HG03521 (cell line): ENCODE results near the gene HSF2BP.
"Not testable (repeated sequence)": the region's sequence is repeated elsewhere in the genome, so short reads cannot be mapped to it uniquely, and the experiment has no call there.

Experiments used
- ATAC-seq: cut with Tn5 transposase; IDR thresholded peaks from one replicate; pipeline ENCODE4 v1.9.1; 2021; ENCODE audit warnings: mild to moderate bottlenecking, moderate library complexity; ENCODE audit not compliant: unreplicated experiment

The HSF2BP gene

DNA sequence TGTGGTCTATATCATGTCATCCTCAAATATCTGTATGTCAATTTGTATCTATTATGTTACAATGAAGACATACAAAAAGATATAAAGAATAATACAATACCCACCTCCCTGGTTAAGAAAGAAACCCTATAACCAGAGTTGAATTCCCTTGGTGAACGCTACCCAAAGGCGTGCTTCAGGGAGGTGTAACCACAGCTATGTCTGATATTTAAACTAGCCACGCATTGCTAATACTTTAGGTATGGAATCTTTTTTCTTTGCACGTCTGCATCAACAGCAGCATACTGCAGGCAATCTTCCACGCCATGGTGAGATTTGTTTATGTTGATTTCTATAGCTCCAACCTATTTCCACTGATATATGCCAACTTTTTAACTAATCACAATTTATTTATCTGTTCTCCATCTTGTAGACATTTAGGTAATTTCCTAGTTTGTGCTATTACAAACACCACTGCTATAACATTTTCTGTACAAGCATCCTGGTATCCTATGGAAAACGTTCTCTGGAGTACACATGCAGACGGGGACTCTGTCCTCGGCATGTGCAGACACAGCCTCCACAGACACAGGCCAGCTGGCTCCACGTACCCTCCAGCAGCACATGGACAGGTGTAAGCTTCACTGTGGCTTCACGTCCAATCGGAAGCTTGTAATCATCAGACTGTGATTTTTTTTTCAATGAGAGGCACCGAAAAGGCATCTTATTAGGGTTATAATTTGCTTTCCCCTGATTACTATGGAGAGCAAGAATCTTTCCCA, 58.5 kb downstream of the HSF2BP start:
- no peak for ATAC-seq

DNA sequence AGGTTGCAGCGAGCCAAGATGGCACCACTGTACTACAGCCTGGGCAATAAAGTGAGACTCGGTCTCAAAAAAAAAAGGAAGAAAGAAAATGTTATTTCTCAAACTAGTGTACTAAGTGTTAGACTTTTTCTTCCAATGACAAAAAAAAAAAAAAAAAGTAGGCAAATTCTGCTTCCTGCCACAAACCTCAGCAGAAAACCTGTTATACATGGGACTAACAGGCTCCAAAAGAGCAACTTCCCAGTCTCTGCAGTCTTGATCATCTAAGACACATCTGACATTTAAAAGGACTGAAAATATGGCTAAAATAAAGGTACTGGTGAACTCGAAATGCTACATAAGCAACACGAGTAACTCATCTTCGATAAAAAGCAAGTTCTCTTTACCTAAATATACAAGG, 59.6 kb downstream of the HSF2BP start:
- no peak for ATAC-seq

GRCh38 chr21:43598416-43599120, 60.7 kb downstream of the HSF2BP start:
- no peak for ATAC-seq

GRCh38 chr21:43597540-43598250, 61.6 kb downstream of the HSF2BP start:
- ATAC-seq: no peak

GRCh38 chr21:43597052-43597451, 62.2 kb downstream of the HSF2BP start:
- ATAC-seq: no peak

GRCh38 chr21:43596616-43597015, 62.7 kb downstream of the HSF2BP start:
- ATAC-seq: no peak

DNA sequence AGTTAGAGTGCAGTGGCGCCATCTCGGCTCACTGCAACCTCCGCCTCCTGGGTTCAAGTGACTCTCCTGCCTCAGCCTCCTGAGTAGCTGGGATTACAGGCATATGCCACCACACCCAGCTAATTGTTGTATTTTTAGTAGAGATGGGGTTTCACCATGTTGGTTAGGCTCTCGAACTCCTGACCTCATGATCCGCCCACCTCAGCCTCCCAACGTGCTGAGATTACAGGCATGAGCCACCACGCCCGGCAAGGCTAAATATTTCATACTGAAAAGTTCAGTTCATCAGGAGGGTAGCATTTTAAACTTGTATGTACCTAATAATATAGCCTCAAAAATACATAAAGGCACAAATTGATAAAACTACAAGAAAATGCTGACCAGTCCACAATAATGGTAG, 63.5 kb downstream of the HSF2BP start:
- not testable (repeated sequence) for ATAC-seq

DNA sequence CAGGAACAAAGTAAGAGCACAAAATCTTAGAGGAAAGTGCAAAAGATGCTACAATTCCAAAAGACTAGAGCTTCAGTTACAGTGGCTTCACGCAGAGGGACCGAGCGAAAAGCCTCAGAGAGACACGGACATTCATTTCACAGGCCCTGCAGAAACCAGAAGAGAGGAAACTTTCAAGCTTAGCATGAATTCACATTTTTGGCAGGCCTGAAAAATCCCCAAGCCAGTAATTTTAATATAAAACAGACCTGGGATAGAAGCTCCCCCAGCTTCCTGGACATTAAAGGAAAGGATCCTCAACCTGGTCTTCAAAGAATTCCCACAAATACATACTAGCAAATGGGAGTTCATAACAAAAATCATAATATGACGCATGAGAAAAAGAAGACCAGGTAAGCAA, 66.2 kb downstream of the HSF2BP start:
- ATAC-seq: no peak

GRCh38 chr21:43591571-43591970, 67.7 kb downstream of the HSF2BP start:
- ATAC-seq: no peak

DNA sequence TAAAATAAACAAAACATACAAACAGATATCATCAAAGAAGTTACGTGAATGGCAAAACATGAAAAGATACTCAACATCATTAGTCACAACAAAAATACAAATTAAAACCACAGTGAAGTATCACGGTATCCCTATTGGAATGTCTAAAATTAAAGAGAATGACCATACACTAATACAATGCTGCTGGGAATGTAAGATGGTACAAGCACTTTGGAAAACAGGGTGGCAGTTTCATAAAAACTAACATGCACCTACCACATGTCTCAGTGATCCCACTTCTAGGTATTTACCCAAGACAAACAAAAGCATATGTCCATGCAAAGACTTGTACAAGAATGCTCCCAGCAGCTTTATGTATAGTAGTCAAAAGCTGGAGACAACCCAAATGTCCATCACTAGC, 69.1 kb downstream of the HSF2BP start:
- no peak for ATAC-seq

- no peak for ATAC-seq
These were observed 70.3 kb downstream of the HSF2BP start for GRCh38 chr21:43588957-43589356.

GRCh38 chr21:43585924-43586413, 73.3 kb downstream of the HSF2BP start:
- no peak for ATAC-seq

DNA sequence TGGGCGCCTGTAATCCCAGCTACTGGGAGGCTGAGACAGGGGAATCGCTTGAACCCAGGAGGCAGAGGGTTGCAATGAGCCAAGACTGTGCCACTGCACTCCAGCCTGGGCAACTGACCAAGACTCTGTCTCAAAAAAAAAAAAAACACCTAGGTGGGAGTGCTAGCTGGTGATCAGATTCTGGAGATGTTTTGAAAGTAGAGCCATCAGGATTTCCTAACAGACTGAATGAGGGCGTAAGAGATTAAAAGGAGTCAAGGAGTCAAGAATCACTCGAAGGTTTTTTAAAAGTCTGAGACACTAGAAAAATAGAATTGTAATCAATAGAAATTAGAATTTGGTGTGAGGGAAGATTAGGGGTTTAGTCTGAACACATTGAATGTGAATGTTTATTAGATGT, 73.8 kb downstream of the HSF2BP start:
- ATAC-seq: no peak

DNA sequence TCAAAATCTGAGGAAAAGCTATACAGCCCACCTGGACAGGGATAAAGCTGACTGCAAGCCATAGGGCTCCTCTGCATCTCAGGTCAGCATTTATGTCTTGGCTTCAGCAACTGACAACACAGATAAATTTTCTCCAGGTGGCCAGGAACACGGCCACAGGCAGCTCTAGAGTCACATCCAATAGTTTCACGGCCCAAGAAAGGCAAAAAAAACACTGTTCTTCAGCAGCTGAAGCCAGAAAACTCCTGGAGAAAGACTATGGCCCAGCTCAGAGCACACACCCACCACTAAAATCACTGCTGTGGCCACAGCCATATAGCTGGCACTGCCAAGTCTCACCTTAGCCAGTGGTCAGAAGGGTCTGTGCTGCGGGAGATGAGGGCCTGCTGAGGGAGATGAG, 77.8 kb downstream of the HSF2BP start:
- ATAC-seq: no peak

DNA sequence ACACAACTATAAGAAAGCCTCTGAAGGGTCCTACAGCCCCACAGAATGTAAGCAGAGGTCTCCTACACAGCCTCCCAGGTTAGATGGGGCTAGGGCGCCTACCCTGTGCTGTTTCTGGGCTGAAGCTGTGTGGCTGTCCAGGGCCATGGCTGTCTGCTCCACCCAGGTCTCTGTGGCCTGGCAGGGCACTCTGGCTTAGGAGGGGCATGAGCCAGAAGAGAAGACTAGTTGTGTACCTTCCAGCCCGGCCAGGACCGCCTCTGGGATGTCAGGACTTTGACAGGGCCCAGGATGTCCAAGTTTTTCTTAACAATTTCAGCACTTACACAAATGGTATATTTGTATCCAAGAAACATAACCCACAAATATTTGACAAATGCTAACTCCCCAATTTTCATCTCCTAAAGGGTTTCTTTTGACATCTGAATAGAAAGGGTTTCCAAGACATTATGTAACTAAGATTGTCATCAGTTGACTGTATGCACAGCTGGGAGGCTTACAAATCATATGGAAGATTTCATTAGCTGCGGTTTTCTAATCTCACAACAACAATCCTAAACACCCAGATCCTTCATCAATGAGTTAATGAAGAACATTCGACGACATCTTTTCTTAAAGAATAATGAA, 80.5 kb downstream of the HSF2BP start:
- ATAC-seq: no peak

DNA sequence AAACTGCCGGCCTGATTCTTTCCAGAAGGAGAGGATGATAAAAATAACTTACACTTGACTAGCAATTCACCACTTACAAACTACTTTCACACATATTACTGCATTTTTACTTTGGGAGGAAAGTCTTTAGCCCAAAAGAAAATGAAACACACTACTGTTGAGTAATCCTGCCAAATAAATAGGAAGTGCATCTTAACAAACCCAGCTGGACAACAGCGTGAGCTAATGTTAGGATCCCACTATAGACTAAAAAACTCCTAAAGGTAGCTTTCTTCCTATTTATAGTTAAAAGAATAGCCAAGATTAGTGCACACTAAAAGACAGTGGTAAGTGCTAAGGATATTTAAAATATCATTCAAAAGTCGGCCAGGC, 83.8 kb downstream of the HSF2BP start:
- no peak for ATAC-seq

GRCh38 chr21:43574741-43575472, 84.4 kb downstream of the HSF2BP start:
- no peak for ATAC-seq

GRCh38 chr21:43573921-43574320, 85.4 kb downstream of the HSF2BP start:
- no peak for ATAC-seq

DNA sequence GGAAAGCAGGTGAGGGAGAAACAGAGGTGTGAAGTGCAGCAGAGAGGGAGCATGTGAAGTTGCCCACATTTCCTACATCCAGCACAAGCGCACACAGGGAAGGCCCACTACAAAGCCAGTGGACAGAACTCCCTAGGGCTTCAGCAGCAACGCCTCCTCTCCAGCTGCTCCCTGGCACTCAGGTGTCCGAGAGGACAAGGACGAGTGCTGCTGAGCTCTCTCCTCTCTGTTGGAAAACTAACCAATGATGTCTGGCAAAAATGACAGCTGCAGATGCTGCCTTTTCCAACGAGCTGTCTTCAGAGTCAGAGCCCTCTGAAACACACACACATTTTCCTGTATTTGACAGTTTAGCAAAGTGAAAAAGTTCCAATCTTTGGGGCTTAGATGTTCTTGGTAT, 86.8 kb downstream of the HSF2BP start:
- no peak for ATAC-seq

DNA sequence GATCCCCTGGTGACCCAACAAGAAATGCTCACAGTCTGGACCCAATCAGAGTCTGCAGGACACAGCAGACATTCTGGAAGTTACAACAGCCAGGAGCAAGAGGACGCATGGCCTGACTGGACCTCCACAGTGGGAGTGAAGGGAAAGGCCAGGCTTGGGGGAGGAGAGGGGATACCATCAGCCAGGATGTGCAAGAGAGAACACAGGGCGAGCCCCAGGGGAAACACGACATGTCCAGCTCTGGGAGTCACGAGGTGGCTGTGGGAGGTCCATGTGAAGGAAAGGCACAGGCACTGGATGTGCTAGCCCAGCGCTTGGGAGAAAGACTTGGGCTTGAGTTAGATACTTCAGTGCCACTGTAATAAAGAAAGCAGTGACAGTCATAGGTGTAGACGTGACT, 87.3 kb downstream of the HSF2BP start:
- no peak for ATAC-seq

DNA sequence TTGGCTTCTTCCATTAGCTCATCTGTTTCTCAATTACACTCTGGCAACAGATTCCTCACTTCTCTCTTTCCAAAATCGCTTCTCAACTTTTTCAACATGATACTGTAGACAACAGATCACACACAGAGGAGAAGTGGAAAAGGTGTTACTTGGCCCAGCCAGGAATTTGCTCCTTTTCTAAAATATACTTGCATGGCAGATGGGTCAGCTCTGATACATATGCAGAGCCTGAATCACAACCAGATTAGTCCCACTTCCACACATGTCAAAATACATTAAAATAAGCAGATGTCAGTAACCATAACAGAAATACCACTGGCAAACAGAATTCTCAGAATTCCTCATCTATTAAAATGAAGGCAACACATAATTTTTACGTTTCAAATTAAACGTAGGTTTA, 89.1 kb downstream of the HSF2BP start:
- ATAC-seq: not testable (repeated sequence)
